IPS DF 4.7 (cell line): ENCODE data around the gene CRHR2.

Experiments used
- DNase-seq: peaks from one replicate; pipeline ENCODE4 v3.0.0-alpha.2; 2013; ENCODE audit warnings: low spot score; ENCODE audit errors: extremely low read depth

The CRHR2 gene

DNA sequence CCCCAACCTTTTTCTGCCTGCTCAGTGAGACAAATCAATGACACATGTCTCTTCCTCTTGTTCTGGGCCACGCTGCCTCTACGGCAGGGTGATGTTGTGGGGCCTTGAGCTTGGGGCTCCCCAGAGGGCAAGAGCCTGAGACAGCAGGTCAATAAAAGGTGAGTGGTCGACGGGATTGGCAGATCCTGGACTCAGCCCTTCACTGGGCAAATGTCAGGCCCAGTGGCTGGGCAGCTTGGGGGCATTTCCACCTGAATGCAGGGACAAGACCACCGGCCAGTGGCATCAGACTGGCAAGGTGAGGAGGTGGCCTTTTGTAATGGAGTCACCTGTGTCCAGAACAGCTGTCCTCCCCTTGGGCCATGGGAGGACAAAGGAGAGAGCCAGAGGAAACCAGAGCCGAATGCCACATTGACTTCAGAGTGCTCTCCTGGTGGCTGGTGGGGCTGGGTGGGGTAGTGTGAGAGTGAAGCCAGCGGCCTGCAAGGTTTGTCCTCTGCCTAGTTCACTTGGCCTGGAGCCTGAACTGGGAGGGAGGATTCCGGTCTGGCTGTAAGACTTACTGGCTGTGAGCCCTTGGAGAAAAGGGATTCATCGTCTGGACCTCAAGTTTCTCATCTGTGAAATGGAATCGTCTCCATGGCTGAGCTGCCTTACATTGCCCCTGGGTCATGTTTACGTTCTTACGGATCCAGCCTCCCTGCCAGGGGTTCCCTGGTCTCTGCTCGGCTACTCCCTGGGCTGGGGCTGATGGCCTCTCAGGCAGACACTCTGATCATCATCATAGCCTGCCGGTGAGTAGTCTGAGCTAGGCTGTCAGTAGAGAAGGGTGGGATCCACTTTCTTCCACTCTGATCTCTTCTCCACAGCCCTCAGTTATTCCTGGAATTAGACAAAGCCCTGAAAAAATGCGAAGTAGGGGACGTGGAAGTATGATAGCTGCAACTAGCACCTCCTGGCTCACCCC lies 25.4 kb upstream of the CRHR2 start:
- no peak for DNase-seq

DNA sequence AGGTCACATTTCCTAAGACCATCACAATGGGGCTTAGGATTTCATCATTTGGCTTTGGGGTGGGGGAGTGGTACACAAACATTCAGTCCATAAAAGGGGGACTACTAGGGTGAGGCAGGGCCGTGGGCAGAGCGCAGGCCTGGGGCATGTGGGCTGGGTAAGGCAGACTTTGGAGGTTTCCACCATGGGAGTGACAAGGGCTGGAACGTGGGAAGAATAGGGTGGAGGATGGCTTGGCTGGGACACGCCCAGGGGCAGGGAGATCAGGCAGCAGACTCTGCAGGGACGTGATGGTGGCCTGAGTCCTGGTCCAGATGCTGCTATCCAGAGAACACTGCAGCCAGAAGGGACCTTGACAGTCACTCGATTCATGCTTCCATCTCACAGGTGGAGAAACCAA lies 24.7 kb upstream of the CRHR2 start:
- no peak for DNase-seq

DNA sequence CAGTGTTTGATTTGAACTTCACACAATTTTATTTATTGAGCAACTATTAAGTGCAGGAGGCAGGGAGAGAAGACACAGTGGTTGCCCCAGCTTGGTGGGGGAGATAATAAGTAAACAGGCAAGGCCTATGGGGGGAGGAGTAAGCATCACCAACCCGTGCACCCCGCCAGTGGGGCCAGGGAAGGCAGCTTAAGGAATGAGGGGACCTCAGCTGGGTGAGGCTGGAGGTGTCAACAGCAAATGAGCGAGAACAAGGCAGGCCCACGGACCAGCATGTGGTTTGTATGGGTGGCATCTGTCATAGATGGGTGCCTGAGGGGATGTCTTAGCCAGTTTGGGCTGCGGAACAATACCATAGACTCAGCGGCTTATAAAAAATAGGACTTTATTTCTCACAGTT lies 24.1 kb upstream of the CRHR2 start:
- DNase-seq: no peak

DNA sequence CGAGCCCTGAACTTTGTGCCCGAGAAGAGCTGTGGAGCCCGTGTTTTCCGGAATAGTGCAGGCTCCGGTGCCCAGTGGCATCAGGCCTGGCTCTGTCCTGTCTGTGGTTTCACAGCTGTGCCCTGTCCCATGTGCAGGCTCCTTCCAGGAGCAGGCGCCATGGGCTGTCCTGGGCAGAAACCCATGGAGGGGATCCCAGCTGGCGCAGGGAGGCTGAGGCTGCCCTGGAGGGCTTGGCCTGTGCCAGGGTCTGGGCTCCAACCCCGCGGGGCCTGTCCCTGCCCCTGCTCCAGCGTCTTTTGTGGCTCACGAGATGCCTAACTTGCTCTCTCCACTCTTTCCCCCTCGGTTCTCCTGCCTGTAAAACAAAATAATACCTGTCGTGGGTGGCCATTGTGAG lies 23.3 kb upstream of the CRHR2 start:
- DNase-seq: no peak

DNA sequence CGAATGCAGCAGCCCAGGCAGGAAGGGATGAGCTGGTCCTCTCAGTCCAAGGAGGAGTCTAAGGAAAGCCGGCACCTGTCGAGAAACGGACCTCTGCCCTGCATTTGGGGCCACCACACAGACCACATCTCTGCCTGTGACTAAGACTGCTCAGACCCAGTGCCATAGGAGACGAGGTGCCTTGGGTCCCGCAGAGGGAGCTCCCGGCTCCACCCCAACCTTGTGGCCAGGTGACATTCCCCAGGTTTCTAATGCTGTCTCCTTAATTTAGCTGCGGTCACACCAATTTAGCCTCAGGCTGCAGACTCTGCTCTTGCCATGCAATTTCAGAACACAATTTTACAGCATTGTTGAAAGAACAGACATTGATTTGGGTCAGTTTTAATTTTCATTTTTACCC lies 22.8 kb upstream of the CRHR2 start:
- DNase-seq: no peak

DNA sequence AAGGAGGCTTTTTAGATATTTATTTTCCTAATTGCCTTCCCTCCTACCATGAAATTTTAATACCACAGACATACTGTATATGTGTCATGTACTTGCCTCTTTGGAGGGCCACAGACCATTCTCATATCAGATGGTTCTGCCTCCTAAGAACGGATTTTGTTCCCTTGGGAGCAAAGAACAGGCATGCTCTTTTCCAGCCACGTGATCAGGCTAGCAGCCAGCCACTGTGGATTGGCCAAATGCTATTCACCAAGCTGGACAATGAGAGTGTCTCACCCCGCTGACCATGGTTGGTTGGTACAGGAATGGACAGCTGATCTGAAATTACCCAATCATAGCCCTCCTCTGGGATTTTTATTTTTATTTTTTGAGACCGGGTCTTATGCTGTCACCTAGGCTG lies 21.5 kb upstream of the CRHR2 start:
- no peak for DNase-seq

DNA sequence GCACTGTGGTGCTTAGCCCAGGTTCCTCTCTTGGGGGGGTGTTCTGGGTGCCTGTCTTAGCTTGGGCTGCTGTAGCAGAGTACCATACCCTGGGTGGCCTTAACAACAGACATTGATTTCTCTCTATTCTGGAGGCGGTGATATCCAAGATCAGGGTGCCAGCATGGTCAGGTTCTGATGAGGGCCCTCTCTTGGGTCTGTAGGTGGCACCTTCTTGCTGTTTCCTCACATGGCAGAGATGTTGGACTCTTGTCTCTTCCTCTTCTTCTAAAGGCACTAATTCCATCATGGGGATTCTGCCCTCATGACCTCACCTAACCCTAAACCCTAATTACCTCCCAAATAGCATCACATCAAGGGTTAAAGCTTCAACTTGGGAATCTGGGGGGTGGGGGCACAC lies 19.9 kb upstream of the CRHR2 start:
- no peak for DNase-seq

DNA sequence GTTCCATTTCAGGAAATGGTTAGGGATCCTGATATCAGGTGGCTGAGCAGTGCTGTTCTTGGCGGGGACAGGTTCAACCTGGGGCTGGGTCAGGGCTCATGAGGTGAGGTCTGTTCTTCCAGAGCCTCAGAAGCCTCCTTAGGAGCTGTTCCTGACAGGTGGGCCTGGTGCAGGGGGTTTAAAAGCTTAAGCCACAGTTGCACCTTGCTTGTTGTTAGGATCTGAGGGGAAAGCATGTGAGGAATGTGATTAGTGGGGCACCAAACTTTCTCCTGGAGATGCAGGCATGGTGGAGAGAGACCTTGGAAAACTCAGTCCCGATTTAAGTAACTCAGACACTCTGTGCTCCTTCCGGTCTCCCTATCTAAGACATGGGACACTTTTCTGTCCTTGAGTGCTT lies 18.7 kb upstream of the CRHR2 start:
- DNase-seq: no peak

- DNase-seq: no peak
These were observed 17.6 kb upstream of the CRHR2 start for GRCh38 chr7:30699706-30700495.

- no peak for DNase-seq
These were observed 16.2 kb upstream of the CRHR2 start for GRCh38 chr7:30698481-30698880.

GRCh38 chr7:30697719-30698460 lies 15.6 kb upstream of the CRHR2 start:
- DNase-seq: no peak

DNA sequence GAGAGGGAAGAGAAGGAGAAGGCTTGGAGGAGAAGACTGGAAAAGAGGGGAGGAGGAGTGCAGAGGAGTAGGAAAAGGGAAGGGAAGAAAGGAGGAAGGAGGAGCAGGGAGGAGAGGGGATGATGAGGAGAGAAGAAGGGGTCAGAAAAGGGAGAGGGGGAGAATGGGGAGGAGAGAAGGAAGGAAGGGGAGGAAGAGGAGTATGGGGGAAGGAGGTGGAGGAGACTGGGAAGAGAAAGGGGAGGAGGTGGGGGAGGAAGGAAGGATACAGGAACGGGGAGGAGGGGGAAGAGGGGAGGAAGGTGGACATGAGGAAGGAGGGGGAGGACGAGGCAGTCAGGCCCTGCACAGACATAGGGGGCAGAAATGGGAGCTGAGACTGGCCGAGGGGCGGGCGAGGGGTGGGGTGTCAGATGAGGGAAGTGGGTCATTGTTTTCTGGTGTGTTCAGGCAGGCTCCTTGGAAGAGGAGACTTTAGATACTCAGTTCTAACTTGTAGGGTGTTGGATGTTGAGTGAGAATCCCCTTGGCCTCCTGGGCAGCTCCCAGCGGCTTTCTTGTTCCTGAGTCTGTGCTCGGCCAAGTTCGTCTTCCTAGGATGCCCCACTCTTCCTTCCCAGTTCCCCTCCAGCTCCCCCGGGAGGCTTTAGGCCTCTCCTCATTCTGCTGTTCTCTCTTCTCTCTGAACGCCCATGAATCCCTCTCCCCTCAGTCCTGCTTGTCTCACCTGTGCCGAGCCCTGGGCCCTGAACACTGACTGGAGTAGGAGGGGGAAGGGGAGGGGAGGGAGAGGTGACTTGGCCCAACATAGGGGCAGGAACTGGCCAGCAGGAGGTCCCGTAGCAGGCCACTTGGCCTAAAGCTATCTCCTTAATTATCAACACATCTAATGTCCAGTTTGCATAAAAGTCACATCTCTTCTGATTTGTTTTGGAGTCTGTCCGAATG lies 12.8 kb upstream of the CRHR2 start:
- no peak for DNase-seq

GRCh38 chr7:30694218-30694745 lies 12.0 kb upstream of the CRHR2 start:
- DNase-seq: no peak

- DNase-seq: no peak
These were observed 10.6 kb upstream of the CRHR2 start for GRCh38 chr7:30692882-30693281.

- no peak for DNase-seq
These were observed 10.2 kb upstream of the CRHR2 start for GRCh38 chr7:30692438-30692837.

DNA sequence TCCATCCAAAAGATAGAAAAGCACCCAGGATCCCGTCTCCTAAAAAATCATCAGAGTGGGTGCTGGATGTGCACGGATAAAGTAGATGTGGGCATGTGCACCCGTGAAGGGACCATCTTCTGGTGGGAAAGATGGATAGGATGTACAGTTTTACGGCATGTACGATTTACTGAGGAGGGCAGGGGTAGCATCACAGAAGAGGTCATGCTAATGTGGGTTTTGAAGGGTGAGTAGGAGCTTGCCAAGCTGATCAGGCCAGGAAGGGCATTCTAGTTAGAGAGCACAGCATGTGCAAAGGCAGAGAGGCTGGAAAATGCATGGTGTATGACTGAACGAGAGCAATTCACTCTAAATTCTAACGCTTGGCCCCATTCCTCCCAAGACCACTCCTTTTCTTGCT lies 7.8 kb upstream of the CRHR2 start:
- no peak for DNase-seq

DNA sequence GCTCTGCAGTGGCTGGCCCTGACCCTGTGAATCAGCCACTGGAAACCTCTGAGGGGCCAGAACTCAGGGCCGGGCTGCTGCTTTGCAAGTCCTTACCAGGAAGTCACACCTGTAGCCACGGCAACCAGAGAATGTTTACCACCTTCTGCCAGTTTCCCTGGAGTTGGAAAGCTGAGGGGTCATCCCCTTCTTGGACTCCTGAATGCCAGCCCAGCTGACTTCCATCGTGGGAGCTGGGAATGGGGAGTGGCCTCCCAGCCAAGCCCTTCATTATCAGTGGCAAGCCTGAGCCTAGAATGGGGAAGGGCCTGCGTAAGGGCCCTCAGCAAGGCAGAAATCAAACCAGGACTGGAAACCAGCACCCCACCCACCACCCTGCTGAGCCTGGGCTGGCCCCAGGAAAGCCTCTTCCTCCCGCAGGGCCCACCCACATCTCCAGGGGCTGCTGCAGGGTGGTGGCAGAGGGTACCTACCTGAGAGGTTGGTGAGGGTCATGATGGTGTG lies 6.5 kb upstream of the CRHR2 start:
- DNase-seq: no peak

- DNase-seq: no peak
These were observed 5.3 kb upstream of the CRHR2 start for GRCh38 chr7:30687604-30688003.

DNA sequence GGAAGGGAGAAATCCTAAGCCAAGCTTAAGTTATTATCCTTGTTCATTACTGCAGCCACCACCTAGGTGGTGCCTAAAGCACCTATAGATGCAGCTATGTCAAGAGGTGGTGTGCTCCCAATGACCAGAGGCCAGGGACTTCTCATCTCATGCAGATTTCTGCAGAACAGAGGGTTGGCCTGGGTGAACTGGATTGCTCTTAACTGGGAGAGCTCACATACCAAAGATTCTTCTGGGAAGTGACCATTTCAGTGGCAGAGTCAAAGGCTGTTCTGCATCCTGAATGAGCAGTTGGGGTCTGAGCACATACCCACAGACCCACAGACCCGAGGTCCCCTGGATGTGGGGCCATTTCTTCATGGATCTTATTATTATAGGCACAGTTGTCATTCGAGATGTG lies 2.1 kb upstream of the CRHR2 start:
- no peak for DNase-seq

DNA sequence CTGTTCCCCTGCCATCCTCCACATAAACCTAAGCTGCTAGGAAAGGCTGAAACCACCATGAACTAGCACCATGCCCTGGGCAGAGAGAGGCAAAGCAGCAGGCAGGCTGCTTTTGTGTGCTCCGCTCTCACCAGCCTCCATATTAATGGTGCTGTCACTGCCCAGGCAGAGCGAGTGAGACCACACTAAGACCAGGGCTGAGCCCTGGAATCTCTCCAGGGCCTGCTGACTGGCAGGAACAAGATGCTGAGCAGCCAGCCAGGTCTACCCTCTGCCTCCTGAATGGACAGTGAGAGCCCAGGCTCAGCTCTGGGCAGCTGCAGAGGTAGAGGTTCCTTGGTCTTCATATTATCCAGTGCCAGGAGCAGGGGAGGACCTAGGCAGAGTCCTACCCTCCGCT lies 1.6 kb upstream of the CRHR2 start:
- no peak for DNase-seq
